Keratinocyte (primary cell): ENCODE results near the gene CAD.

Experiments used
- CTCF ChIP-seq, 3 experiments: IDR thresholded peaks in 1 of 3; conservative IDR thresholded peaks in 1 of 3; optimal IDR thresholded peaks in 1 of 3; 2 replicates in 2 of 3; 3 replicates in 1 of 3; pipeline versions ENCODE3 to v1.5.1; 2011; ENCODE audit warnings: low read length in 3 of 3, mild to moderate bottlenecking in 3 of 3, moderate library complexity in 2 of 3, control low read depth in 1 of 3, inconsistent platforms in 1 of 3; ENCODE audit not compliant: insufficient read depth in 2 of 3; ENCODE audit errors: extremely low read depth in 1 of 3
- EZH2 ChIP-seq: IDR thresholded peaks from one replicate; pipeline ENCODE4 v1.6.1; 2012; ENCODE audit warnings: inconsistent platforms, mild to moderate bottlenecking, low read length, moderate library complexity

GRCh38 chr2:27211943-27212625 is 5.1 kb upstream of the CAD start, which contains the start of the genes ATRAID and SLC5A6:
- TF ChIP-seq CTCF (optimal IDR thresholded peaks at IDR 0.05 in 1 of 3, IDR thresholded peaks at IDR 0.05 in 1 of 3, conservative IDR thresholded peaks at IDR 0.05 in 1 of 3; ENCODE audit: extremely low read depth in 1 of 3, insufficient read depth in 2 of 3, low read length in 3 of 3) = no peak
- TF ChIP-seq EZH2 = no peak
